Mucosa of gallbladder (tissue), 1 donor: ENCODE data around the gene STX17. TPM values are rescaled to one million over a fixed set of nuclear protein-coding genes. Genes with fewer than 3 reads are reported as not detected.
"Not testable (repeated sequence)": the region's sequence is repeated elsewhere in the genome, so short reads cannot be mapped to it uniquely, and the experiment has no call there.

Experiments
- DNase-seq: peaks from one replicate; pipeline ENCODE4 v3.0.0-alpha.2; 2020; ENCODE audit warnings: low spot score
- total RNA-seq: library from RNA; stranded (reverse); gene quantifications from one replicate; pipeline ENCODE4 v1.2.1, GENCODE V29; 2021
- donor health status: DM: no; HTN: no; CAD: no.

The STX17 gene
- total RNA-seq = 29.5 TPM

- DNase-seq = peak; percentile 64
These were observed at the start of gene STX17 for GRCh38 chr9:99906403-99907207. Gene STX17 (plus strand): TSS chr9:99906654. CDS start chr9:99915240, 8,586 bp downstream.

DNA sequence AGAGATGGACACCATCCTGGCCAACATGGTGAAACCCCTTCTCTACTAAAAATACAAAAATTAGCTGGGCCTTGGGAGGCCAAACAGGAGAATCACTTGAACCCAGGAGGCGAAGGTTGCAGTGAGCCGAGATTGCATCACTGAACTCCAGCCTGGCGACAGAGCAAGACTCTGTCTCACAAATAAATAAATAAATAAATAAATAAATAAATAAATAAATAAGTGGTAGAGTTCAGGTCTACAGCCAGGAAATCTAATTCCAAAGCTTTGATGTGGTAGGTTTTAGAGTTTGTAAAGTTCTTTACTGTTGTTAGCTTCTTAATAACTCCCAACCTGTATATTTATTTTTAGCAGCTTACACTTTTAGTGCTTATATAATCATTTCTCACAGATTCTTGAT, 48.9 kb upstream of the STX17 start:
- not testable (repeated sequence) for DNase-seq

GRCh38 chr9:99858087-99858486, 48.4 kb upstream of the STX17 start:
- DNase-seq = no peak

- no peak for DNase-seq
These were observed 47.0 kb upstream of the STX17 start for GRCh38 chr9:99859243-99859980.

DNA sequence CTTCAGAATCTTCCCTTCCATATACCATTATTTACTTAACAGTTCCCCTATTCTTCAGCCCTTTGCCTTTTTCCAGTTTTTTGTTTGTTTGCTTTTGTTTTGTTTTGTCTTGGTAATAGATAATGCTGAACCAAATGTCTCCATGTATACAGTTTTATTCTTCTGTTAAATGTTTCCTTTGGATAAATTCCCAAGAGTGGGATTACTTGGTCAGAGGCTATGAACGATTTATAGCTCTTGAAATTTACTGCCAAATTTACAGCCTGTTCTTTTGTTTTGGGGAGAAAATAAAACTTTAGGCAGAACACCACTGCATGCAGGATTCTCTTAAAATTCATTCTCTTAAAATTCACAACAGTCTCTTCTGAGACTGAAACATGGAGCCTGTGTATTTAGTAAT, 46.2 kb upstream of the STX17 start:
- no peak for DNase-seq

GRCh38 chr9:99863955-99864354, 42.5 kb upstream of the STX17 start:
- DNase-seq = no peak

DNA sequence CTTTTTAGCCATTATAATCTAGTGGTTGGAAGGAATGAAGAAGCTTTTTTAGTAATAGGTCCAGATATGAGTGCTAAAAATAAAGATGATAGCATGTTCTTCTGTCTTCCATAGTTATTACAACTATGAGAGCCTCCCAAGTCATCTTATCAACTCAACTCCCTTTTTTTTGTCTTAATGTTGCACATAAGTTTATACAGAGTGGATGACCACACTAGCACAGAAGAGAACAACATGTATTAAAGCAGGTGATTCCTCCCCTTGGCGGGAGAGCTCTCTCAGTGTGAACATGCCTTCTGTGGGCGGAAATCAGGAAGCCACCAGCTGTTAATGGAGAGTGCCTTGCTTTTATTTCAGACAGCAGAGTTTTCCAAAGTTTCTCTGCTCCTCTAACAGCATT, 40.1 kb upstream of the STX17 start:
- no peak for DNase-seq

DNA sequence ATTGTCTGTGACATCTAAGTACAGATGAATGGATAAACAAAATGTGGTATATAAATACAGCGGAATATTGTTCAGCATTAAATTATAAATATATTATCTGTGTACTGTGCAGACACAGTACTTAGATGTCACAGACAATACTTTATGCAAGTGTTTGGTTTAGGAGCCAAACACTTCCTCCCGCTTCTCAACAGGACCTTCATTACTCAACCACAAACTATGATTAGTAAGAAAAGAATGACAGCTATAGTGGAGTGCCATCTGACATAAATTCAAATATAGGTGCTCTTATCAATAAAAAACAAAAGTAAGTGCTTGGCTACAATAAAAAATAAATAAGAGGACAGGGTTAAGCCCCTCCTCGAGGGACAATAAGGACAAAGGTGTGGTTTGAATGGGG, 38.9 kb upstream of the STX17 start:
- DNase-seq = no peak

- DNase-seq = no peak
These were observed 38.5 kb upstream of the STX17 start for GRCh38 chr9:99867968-99868367.

DNA sequence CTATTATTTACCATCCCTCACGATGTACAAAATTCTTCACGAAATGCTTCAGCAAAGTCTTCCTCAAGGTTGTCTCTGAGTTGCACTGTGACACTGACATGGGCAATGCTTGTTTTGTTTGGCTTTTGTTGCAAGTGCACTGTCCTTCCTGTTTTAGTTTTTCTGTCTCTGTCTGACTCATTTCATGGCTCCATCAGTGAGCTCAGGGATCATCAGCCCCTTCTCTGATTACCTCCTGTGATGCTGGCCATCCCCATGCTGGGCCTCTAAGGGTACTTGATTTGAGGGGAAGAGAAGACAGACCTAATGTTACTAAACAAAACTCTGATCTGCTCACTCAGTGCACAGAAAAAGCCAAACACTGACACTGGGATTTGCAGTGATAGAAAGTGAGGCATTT, 37.6 kb upstream of the STX17 start:
- DNase-seq = no peak

GRCh38 chr9:99870126-99870525, 36.3 kb upstream of the STX17 start:
- no peak for DNase-seq

- no peak for DNase-seq
These were observed 32.9 kb upstream of the STX17 start for GRCh38 chr9:99873531-99873930.

- no peak for DNase-seq
These were observed 32.4 kb upstream of the STX17 start for GRCh38 chr9:99873943-99874584.

DNA sequence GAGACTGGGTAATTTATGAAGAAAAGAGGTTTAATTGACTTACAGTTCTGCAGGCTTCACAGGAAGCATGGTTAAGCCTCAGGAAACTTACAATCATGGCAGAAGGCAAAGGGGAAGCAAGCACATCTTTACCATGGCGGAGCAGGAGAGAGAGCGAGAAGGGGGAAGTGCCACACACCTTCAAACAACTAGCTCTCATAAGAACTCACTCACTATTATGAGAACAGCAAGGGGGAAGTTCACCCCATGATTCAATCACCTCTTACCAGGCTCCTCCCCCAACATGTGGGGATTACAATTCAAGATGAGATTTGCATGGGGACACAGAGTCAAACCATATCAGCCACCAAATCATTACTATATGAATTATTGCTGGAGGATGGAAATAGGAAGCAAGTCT, 30.3 kb upstream of the STX17 start:
- DNase-seq = no peak

DNA sequence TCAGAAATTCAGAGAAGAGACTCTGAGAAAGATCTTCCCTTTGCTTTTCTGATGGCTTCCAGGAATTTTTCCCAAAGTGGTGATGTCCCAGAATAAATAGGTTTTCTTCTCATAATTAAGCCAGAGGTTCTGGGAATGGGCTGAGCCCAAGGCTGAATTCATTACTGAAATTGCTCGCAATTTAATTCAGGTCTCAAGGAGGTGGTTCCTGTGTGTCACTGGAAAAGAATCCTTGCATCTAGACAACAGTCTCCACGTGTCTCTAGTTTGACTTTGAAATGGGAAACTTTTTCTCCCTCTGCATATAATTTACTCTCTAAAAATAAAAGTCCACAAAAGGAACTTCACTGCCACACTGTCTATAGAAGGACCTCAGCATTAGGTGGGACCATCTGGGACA, 27.8 kb upstream of the STX17 start:
- no peak for DNase-seq

DNA sequence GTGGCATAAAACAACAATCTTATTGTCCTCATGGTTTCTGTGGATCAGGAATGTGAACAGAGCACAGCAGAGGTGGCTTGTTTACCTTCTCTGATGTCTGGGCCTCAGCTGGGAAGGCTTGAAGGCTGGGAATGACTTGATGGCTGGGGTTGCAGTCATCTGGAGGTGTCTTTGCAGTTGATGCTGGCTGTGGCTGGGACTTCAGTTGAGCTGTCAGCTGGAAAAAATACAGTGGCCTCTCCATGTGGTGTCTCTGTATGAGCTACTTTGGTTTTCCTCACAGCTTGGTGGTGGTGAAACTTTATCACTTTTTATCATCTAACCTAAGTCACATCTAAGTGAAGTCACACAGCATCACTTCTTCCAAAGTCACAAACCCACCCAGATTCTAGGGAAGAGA, 24.7 kb upstream of the STX17 start:
- no peak for DNase-seq

DNA sequence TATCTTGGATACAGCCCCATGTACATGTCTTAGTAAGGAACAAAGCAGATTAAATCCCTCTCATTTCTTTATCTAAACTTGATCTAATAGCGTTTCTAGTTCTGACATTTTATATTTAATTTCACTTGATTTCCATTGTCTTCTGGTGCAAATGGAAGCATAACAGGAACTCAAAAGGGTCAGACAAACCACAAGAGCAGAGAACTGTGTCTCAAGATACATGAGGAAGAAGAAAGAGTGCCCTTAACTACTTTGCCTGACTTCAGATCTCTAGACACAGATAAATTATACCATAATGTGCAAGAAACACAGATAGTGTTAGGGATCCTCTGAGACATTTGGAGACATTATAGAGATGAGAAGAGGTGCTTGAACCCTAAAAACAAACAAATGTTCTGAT, 20.7 kb upstream of the STX17 start:
- DNase-seq = no peak

GRCh38 chr9:99889120-99889519, 17.3 kb upstream of the STX17 start:
- DNase-seq = no peak

GRCh38 chr9:99894826-99895225, 11.6 kb upstream of the STX17 start:
- DNase-seq = no peak

DNA sequence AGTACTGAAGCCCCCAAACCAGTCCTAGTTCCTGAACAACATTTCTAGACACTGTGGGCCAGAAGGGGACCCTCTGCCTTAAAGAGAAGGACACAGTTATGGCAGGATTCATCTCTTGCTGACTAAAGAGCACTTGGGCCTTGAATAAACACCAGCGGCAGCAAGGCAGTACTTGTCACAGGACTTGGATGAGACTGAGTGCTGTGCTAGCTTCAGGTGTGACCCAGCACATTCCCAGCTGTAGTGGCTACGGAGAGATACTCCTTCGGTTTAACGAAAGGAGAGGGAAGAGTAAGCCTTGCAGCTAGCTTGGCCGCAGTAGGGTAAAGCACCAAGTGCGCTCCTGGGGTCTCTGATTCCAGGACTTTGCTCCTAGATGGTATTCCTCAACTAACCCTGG, 10.9 kb upstream of the STX17 start:
- DNase-seq = no peak

DNA sequence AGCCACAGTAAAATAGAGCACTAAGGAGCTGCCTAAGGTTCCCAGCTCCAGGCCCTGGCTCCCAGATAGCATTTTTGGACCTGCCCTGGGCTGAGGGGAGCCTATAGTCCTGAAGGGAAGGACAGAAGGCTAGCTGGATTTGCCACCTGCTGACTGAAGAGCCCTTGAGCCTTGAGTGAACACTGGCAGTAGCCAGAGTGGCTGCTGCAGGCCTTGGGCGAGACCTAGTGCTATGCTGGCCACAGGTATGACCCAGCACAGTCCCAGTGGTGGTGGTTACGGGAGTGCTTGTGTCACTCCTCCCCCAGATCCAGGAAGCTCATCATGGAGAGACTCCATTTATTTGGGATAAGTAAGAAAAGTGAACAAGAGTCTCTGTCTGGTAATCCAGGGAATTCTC, 10.3 kb upstream of the STX17 start:
- no peak for DNase-seq

- DNase-seq = no peak
These were observed 3.1 kb upstream of the STX17 start for GRCh38 chr9:99903393-99903792.
